Stimulated activated CD8-positive, alpha-beta memory T cell treated with anti-CD3 and anti-CD28 coated beads, Interleukin-15, amount 100 ng/mL, for 4 hours (primary cell): Measurements from ENCODE around the gene SLC25A3.
"Not testable (repeated sequence)": the region's sequence is repeated elsewhere in the genome, so short reads cannot be mapped to it uniquely, and the experiment has no call there.

Source experiments
- DNase-seq, 2 donors: peaks; one replicate each; pipeline ENCODE4 v3.0.0-alpha.2; 2020; ENCODE audit warnings: low read depth in 2 of 2

Gene SLC25A3

GRCh38 chr12:98595243-98595988 is 1.9 kb downstream of the SLC25A3 start:
- DNase-seq: no peak

- DNase-seq: not testable (repeated sequence)
Measured at GRCh38 chr12:98597313-98597712, 3.8 kb downstream of the SLC25A3 start.

GRCh38 chr12:98601924-98602323 is 8.4 kb downstream of the SLC25A3 start:
- DNase-seq: no peak

- DNase-seq: no peak
Measured at GRCh38 chr12:98606359-98606988, 13.0 kb downstream of the SLC25A3 start.

- DNase-seq: no peak
Measured at GRCh38 chr12:98610596-98610995, 17.1 kb downstream of the SLC25A3 start.

DNA sequence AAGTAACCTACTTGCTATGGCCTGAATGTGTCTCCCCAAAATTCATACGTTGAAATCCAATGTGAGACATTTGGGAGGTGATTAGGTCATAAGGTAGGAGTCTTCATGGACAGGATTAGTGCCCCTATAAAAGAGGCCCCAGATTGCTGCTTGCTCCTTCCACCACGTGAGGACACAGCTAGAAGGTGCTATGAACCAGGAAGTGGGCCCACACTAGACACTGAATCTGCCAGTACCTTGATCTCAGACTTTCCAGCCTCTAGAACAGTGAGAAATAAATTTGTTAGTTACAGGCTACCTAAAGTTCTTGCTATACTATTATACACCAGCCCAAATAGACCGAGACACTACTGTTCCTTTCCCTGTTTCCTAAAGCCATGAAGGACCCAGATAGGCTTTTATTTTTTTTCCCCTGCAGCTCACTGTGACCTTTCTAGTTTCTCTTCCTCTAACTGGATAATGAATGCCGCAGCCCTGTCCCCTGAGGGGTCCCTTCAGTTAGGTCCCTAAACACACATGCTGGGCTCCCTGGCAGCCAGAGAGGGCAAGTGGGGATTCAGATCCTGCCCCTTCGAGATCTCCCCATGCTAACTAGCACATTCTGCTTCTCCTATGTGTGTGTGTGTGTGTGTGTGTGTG is 19.3 kb downstream of the SLC25A3 start:
- no peak for DNase-seq

- DNase-seq: no peak
Measured at GRCh38 chr12:98618952-98619351, 25.5 kb downstream of the SLC25A3 start.

DNA sequence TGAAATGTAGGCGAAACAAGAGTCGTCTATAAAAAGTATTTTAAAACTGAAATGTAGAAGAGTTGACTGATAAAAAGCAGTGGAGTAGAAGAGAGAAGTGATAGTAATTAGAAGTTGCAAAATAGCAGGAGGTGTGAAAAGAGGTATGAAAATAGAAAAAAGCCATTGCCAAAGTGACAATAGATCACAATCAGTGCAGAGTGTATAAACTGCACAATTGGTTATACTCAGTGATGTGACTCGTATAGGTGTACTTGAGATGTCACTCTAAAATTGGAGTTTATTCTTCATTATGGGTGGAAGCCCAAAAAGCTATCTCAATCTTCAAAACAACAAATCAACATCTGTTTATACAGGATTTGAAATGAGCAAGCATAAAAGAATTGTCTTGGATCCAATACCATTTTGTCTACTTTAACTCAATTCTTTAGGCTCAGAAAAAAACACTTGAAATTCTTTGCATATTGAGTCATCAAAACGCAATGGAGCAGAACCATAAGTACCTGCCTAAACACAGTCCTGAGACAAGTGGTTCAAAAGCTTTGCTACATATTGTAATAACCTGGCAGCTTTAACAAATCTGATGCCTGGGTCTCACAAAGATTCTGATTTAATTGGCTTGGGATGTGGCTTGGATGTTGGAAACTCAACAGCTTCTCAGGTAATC is 42.3 kb downstream of the SLC25A3 start:
- no peak for DNase-seq

- DNase-seq: no peak
Measured at GRCh38 chr12:98637068-98637467, 43.6 kb downstream of the SLC25A3 start.

- DNase-seq: no peak
Measured at GRCh38 chr12:98638009-98638408, 44.5 kb downstream of the SLC25A3 start.

DNA sequence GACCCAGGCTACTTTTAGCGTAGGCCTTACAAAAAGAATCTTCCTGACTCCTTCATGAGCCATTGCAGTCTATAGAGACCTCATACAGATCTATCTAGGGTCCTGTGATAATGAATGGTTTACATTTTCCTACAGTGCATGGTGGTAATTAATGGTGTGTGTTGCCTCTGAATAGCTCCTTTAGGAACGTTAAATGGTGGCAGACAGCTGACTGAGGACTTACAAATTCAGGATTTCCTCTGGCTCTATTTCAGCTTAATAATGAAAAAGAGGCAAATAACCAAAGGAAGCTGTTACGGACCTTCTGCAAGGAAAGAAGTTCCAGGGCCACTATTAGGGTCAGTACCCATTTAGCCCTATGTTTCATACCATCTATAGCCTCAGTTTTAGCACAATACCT is 46.0 kb downstream of the SLC25A3 start:
- no peak for DNase-seq

GRCh38 chr12:98642801-98643200 is 49.3 kb downstream of the SLC25A3 start:
- not testable (repeated sequence) for DNase-seq

DNA sequence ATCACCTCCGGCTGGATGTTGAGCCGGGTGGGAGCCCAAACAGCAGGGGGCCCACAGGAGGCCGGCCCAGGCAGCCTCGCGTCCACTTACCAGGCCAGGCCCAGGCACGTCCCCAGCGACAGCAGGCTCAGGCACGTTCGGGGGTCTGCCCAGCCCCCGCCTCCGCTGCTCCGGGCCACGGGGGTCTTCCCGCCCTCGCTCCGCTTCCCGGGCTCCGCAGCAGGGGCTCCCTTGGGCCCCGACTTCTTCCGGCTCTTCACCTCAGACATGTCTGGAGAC is 50.9 kb downstream of the SLC25A3 start:
- no peak for DNase-seq

- peak; percentile 90 to 96 for DNase-seq
Measured at GRCh38 chr12:98644712-98645571, 51.5 kb downstream of the SLC25A3 start, which contains the start of the genes APAF1 and IKBIP. Gene APAF1, plus strand, starts transcription at chr12:98645290. Its CDS starts 3,070 bp downstream, at chr12:98648360. Gene IKBIP, minus strand, starts transcription at chr12:98644788. Its CDS starts 87 bp downstream, at chr12:98644701.

DNA sequence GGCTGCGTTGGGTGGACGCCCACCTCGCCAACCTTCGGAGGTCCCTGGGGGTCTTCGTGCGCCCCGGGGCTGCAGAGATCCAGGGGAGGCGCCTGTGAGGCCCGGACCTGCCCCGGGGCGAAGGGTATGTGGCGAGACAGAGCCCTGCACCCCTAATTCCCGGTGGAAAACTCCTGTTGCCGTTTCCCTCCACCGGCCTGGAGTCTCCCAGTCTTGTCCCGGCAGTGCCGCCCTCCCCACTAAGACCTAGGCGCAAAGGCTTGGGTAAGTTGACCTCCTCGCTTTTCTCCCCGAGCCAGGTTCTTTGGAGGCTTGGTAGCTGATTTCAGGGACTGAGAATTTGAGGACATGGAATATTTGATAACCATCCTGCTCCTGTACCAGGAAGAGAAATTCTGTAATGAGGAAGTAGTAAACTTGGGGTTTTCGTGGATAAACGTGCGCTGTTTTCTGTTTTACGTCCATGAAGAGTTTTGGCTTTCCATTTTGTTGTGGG is 52.1 kb downstream of the SLC25A3 start:
- DNase-seq: no peak

DNA sequence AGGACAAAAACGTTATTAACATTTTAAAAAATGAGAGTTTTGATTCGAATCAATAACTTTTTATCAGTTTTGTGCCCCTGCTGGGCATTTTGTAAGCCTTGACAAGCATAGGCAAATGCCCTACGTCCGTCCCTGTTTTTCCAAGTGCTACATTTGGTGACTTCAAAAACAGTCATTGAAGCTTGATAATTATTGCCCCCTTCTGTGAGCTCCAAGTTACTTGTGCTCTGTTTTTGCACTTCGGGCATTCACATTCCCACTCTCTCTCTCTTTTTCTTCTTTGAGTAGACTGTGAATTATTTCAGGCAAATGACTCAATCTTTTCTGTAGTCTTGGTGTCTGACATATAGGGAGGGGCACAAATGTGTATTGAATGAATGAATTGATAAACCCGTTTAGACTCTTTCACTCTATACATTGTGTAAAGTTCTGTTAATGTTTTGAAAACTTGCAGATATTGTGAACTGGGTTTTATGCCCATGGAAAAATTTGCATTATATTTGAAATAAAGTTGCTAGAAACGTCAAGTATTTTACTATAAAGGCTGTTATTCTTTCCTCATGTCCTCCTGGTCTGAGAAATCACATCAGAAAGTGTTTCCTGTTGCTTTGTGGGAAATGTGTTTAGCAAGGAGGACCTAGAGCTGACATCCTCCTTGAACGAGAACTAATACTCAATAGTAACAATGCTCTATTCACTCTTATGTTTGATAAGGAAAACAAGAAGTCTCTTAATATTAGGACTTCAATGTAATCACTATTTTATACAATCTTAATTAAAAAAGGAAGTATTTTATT is 53.0 kb downstream of the SLC25A3 start:
- no peak for DNase-seq

- DNase-seq: no peak
Measured at GRCh38 chr12:98651328-98651727, 57.8 kb downstream of the SLC25A3 start.

- no peak for DNase-seq
Measured at GRCh38 chr12:98653866-98654493, 60.5 kb downstream of the SLC25A3 start.
